OCI-LY7 (cell line): ENCODE measurements around the gene SNAPC2. TPM values are rescaled to one million over a fixed set of nuclear protein-coding genes. Genes with fewer than 3 reads are reported as not detected.

Source experiments
- BruUV-seq: library from RNA; stranded (reverse); fragments of 400-500 nt; replicated peaks from 2 replicates; lab custom pipeline; 2021; lab: Mats Ljungman, UMichigan
- CTCF ChIA-PET: fragments of 300-600 bp; sonication (Branson Sonifier 250); formaldehyde crosslinking; loops from one replicate; lab custom pipeline; 2022; ENCODE audit warnings: antibody characterized with exemption; ENCODE audit not compliant: unreplicated experiment; lab: Charles Lee
- POLR2A ChIA-PET: fragments of 300-600 bp; sonication (Branson Sonifier 250); formaldehyde crosslinking; loops from one replicate; lab custom pipeline; 2022; ENCODE audit warnings: antibody characterized with exemption; lab: Charles Lee
- DNase-seq: peaks from one replicate; pipeline ENCODE4 v3.0.0-alpha.2; 2015; ENCODE audit warnings: low spot score
- H2AFZ ChIP-seq: fragments of 200-600 bp; sonication (generic), shearing (Covaris generic); 2 replicates; pipeline ENCODE4 v1.6.1; 2014; ENCODE audit warnings: mild to moderate bottlenecking, antibody characterized with exemption, low read length, moderate library complexity
- H3K27ac ChIP-seq: fragments of 200-600 bp; sonication (generic); 2 replicates; pipeline ENCODE4 v1.5.1; 2014; ENCODE audit warnings: mixed run types, low read depth, mild to moderate bottlenecking, moderate library complexity, low read length, inconsistent platforms; ENCODE audit not compliant: poor library complexity, severe bottlenecking
- H3K36me3 ChIP-seq: fragments of 200-600 bp; sonication (generic); 2 replicates; pipeline ENCODE4 v1.6.1; 2014; ENCODE audit warnings: mild to moderate bottlenecking, antibody characterized with exemption, low read length, moderate library complexity, mixed read lengths; ENCODE audit not compliant: insufficient read depth
- H3K4me1 ChIP-seq: fragments of 200-600 bp; sonication (generic); 2 replicates; pipeline ENCODE4 v1.5.1; 2014; ENCODE audit warnings: mild to moderate bottlenecking, low read length; ENCODE audit not compliant: insufficient read depth, poor library complexity, severe bottlenecking
- H3K4me2 ChIP-seq: fragments of 200-600 bp; sonication (generic); 2 replicates; pipeline ENCODE4 v1.6.1; 2014; ENCODE audit warnings: mild to moderate bottlenecking, low read length
- H3K4me3 ChIP-seq: fragments of 200-600 bp; sonication (generic); 2 replicates; pipeline ENCODE4 v1.5.1; 2014; ENCODE audit warnings: mild to moderate bottlenecking, low read depth, low read length; ENCODE audit not compliant: poor library complexity, severe bottlenecking
- H3K79me2 ChIP-seq: fragments of 200-600 bp; sonication (generic); 2 replicates; pipeline ENCODE4 v1.6.1; 2016; ENCODE audit warnings: low read depth, mild to moderate bottlenecking, low read length, moderate library complexity, mixed read lengths; ENCODE audit not compliant: insufficient read depth
- H3K9me2 ChIP-seq: fragments of 200-600 bp; sonication (generic); 2 replicates; pipeline ENCODE4 v1.6.1; 2016; ENCODE audit warnings: mild to moderate bottlenecking, low read length, mixed read lengths; ENCODE audit not compliant: insufficient read depth
- H3K9me3 ChIP-seq: fragments of 200-600 bp; sonication (generic); 2 replicates; pipeline ENCODE4 v1.6.1; 2014; ENCODE audit warnings: mild to moderate bottlenecking, mixed run types, low read length, mixed read lengths
- H4K20me1 ChIP-seq: fragments of 200-600 bp; sonication (generic); 2 replicates; pipeline ENCODE4 v1.6.1; 2014; ENCODE audit warnings: mild to moderate bottlenecking, antibody characterized with exemption, low read length, moderate library complexity, mixed read lengths; ENCODE audit not compliant: insufficient read depth
- CTCF ChIP-seq: fragments of 200-600 bp; sonication (generic); conservative IDR thresholded peaks from 2 replicates; pipeline ENCODE4 v1.5.1; 2014; ENCODE audit warnings: mild to moderate bottlenecking, antibody characterized with exemption, low read length, moderate library complexity, mixed read lengths
- EZH2phosphoT487 ChIP-seq: fragments of 200-600 bp; sonication (generic); IDR thresholded peaks from 2 replicates; pipeline ENCODE4 v1.6.1; 2018; ENCODE audit warnings: low read depth, borderline replicate concordance, mild to moderate bottlenecking, mixed run types, antibody characterized with exemption, low read length, moderate library complexity, mixed read lengths
- intact Hi-C: fragments of 100-400 bp; cut with micrococcal nuclease; formaldehyde crosslinking; loops from one replicate; pipeline ENCODE4 v1.10.0; 2022; ENCODE audit not compliant: unreplicated experiment
- total RNA-seq, 2 experiments: library from RNA; depleted of rRNA in 1 of 2; stranded (reverse); fragments of >200 nt in 1 of 2; shearing (Covaris generic) in 1 of 2; gene quantifications; 2 replicates each; pipeline ENCODE4 v1.2.3, GENCODE V29; 2014 to 2022

Gene SNAPC2
- total RNA-seq, 2 experiments from 2014 or later: 4.9 to 8.2 TPM

GRCh38 chr19:7909471-7910067, 10.6 kb upstream of the SNAPC2 start:
- Histone ChIP-seq H2AFZ (no peak overlapping the region), H3K4me3 (no peak overlapping the region), H3K27ac (no peak overlapping the region), H3K79me2 (peaks cover 18% of the 10 kb centered on the region), H4K20me1 (0 out of 2 replicates have a peak, but pooled peaks cover 6% of the 10 kb centered on the region), H3K9me3 (no peaks in the 10 kb centered on the region), H3K4me2 (no peak overlapping the region), H3K9me2 (no peaks in the 10 kb centered on the region), H3K36me3 (peaks cover 46% of the 10 kb centered on the region), H3K4me1 (peaks cover 10% of the 10 kb centered on the region)
- ChIA-PET CTCF (no interaction called here), POLR2A (no interaction called here)
- no peak for DNase-seq
- TF ChIP-seq CTCF (no peak), EZH2phosphoT487 (no peak)
- intact Hi-C loops: no loop called here
- BruUV-seq: no TSS peak

GRCh38 chr19:7910321-7911161, 9.6 kb upstream of the SNAPC2 start:
- H3K9me2 ChIP-seq: no peaks in the 10 kb centered on the region
- no peak overlapping the region for H3K4me2 ChIP-seq
- no TSS peak for BruUV-seq
- H3K36me3 ChIP-seq: peaks cover 46% of the 10 kb centered on the region
- H3K9me3 ChIP-seq: no peaks in the 10 kb centered on the region
- H3K4me1 ChIP-seq: peaks cover under 1% of the 10 kb centered on the region
- peaks cover 8% of the 10 kb centered on the region for H3K79me2 ChIP-seq
- H2AFZ ChIP-seq: no peak overlapping the region
- no peak for TF ChIP-seq CTCF
- no peak for TF ChIP-seq EZH2phosphoT487
- no peak overlapping the region for H3K4me3 ChIP-seq
- ChIA-PET CTCF (interaction anchor here (0.7 to 1.1 kb wide), 2 partner anchors 9 to 10 kb away, joined by 3 to 4 read pairs; partner anchors contain the start of gene SNAPC2), POLR2A (no interaction called here)
- H4K20me1 ChIP-seq: no peaks in the 10 kb centered on the region
- no peak for DNase-seq
- no peak overlapping the region for H3K27ac ChIP-seq
- intact Hi-C loops: no loop called here
